Loucy (cell line): Measurements from ENCODE around the gene ZNF609.

Experiments used
- H2AFZ ChIP-seq: fragments of 200-600 bp; sonication (generic); 2 replicates; pipeline ENCODE4 v1.6.0; 2016; ENCODE audit warnings: antibody characterized with exemption, mild to moderate bottlenecking, low read length, moderate library complexity
- H3F3A ChIP-seq: fragments of 200-600 bp; 2 replicates; pipeline ENCODE4 v1.6.0; 2016; ENCODE audit warnings: antibody characterized with exemption, low read depth, mild to moderate bottlenecking
- H3K27me3 ChIP-seq: fragments of 200-600 bp; sonication (generic); 2 replicates; pipeline ENCODE4 v1.6.1; 2014; ENCODE audit warnings: low read length, mild to moderate bottlenecking; ENCODE audit not compliant: insufficient read depth, poor library complexity, severe bottlenecking
- H3K36me3 ChIP-seq: fragments of 200-600 bp; sonication (generic); 2 replicates; pipeline ENCODE4 v1.6.1; 2016; ENCODE audit warnings: low read length; ENCODE audit not compliant: insufficient read depth
- H3K4me1 ChIP-seq: fragments of 200-600 bp; sonication (generic); 2 replicates; pipeline ENCODE4 v1.5.1; 2014; ENCODE audit warnings: low read length, mild to moderate bottlenecking; ENCODE audit not compliant: insufficient read depth, poor library complexity, severe bottlenecking
- H3K4me2 ChIP-seq: fragments of 200-600 bp; sonication (generic); 2 replicates; pipeline ENCODE4 v1.6.0; 2014; ENCODE audit warnings: antibody characterized with exemption, low read length, low read depth, mild to moderate bottlenecking; ENCODE audit not compliant: poor library complexity, severe bottlenecking
- H3K4me3 ChIP-seq: fragments of 200-600 bp; sonication (generic); 2 replicates; pipeline ENCODE4 v1.5.1; 2014; ENCODE audit warnings: low read length, mild to moderate bottlenecking, mixed read lengths; ENCODE audit not compliant: poor library complexity, severe bottlenecking
- H3K79me2 ChIP-seq: fragments of 200-600 bp; sonication (generic); 2 replicates; pipeline ENCODE4 v1.6.1; 2014; ENCODE audit warnings: low read length; ENCODE audit not compliant: insufficient read depth
- H3K9ac ChIP-seq: fragments of 200-600 bp; sonication (generic); 2 replicates; pipeline ENCODE4 v1.6.0; 2014; ENCODE audit warnings: mild to moderate bottlenecking, low read depth, low read length, moderate library complexity; ENCODE audit not compliant: poor library complexity, severe bottlenecking
- H3K9me2 ChIP-seq: fragments of 200-600 bp; sonication (generic); replicated peaks from 2 replicates; pipeline ENCODE4 v1.6.1; 2016; ENCODE audit warnings: low read depth, low read length, mixed read lengths
- H3K9me3 ChIP-seq: fragments of 200-600 bp; sonication (generic); 2 replicates; pipeline ENCODE4 v1.6.1; 2014; ENCODE audit warnings: mild to moderate bottlenecking, antibody characterized with exemption, low read length, low read depth; ENCODE audit not compliant: insufficient read depth
- H4K20me1 ChIP-seq: fragments of 200-600 bp; sonication (generic); 2 replicates; pipeline ENCODE4 v1.6.0; 2014; ENCODE audit warnings: antibody characterized with exemption, low read length, mild to moderate bottlenecking; ENCODE audit not compliant: insufficient read depth, poor library complexity, severe bottlenecking
- CTCF ChIP-seq: fragments of 200-600 bp; sonication (generic); conservative IDR thresholded peaks from 2 replicates; pipeline ENCODE4 v1.5.1; 2014; ENCODE audit warnings: mild to moderate bottlenecking, antibody characterized with exemption, low read length
- EZH2phosphoT487 ChIP-seq: fragments of 200-600 bp; IDR thresholded peaks from 2 replicates; pipeline ENCODE4 v1.6.1; 2018; ENCODE audit warnings: antibody characterized with exemption, mild to moderate bottlenecking, moderate library complexity, borderline replicate concordance

Gene ZNF609

GRCh38 chr15:64547275-64547674 is 86.9 kb downstream of the ZNF609 start:
- Histone ChIP-seq H3K4me2 (no peak overlapping the region), H3K9me2 (no peaks in the 10 kb centered on the region), H3K27me3 (no peaks in the 10 kb centered on the region), H4K20me1 (peaks cover 22% of the 10 kb centered on the region), H3K9me3 (no peaks in the 10 kb centered on the region), H3K4me3 (no peak overlapping the region), H2AFZ (no peak overlapping the region), H3K9ac (no peak overlapping the region), H3K36me3 (no peaks in the 10 kb centered on the region), H3K79me2 (peaks cover 97% of the 10 kb centered on the region), H3K4me1 (no peaks in the 10 kb centered on the region), H3F3A (no peaks in the 10 kb centered on the region)
- no peak for TF ChIP-seq EZH2phosphoT487
- TF ChIP-seq CTCF = no peak

- TF ChIP-seq CTCF (no peak), EZH2phosphoT487 (no peak)
- Histone ChIP-seq H4K20me1 (peaks cover 23% of the 10 kb centered on the region), H3K36me3 (no peaks in the 10 kb centered on the region), H3F3A (no peaks in the 10 kb centered on the region), H3K9me2 (no peaks in the 10 kb centered on the region), H2AFZ (no peak overlapping the region), H3K79me2 (peaks cover 100% of the 10 kb centered on the region), H3K4me3 (no peak overlapping the region), H3K4me1 (peaks cover 2% of the 10 kb centered on the region), H3K9ac (no peak overlapping the region), H3K9me3 (no peaks in the 10 kb centered on the region), H3K4me2 (no peak overlapping the region), H3K27me3 (no peaks in the 10 kb centered on the region)
Measured at GRCh38 chr15:64548235-64548634, 87.9 kb downstream of the ZNF609 start.

GRCh38 chr15:64549860-64550259 is 89.5 kb downstream of the ZNF609 start:
- no peak for TF ChIP-seq CTCF
- TF ChIP-seq EZH2phosphoT487 = no peak
- Histone ChIP-seq H3K36me3 (no peaks in the 10 kb centered on the region), H3K79me2 (peaks cover 96% of the 10 kb centered on the region), H3K4me2 (no peak overlapping the region), H3K9ac (no peak overlapping the region), H3K9me2 (no peaks in the 10 kb centered on the region), H3K4me1 (peaks cover 2% of the 10 kb centered on the region), H4K20me1 (peaks cover 25% of the 10 kb centered on the region), H3K27me3 (no peaks in the 10 kb centered on the region), H2AFZ (no peak overlapping the region), H3F3A (no peaks in the 10 kb centered on the region), H3K4me3 (no peak overlapping the region), H3K9me3 (no peaks in the 10 kb centered on the region)
